OCI-LY1 (cell line): ENCODE measurements around the gene PCDH15.

Experiments used
- EZH2 ChIP-seq: fragments of 200-600 bp; sonication (generic), shearing (Covaris generic); IDR thresholded peaks from 2 replicates; pipeline ENCODE4 v1.8.0; 2017; ENCODE audit warnings: borderline replicate concordance, mixed run types, mild to moderate bottlenecking, antibody characterized with exemption, low read length, moderate library complexity, mixed read lengths
- TF ChIP-seq, protein P1 (sequence below): fragments of 200-600 bp; sonication (generic), shearing (Covaris generic); IDR thresholded peaks from 2 replicates; pipeline ENCODE4 v1.5.1; 2017; ENCODE audit warnings: mild to moderate bottlenecking, antibody characterized with exemption, low read length, moderate library complexity, mixed read lengths

DNA sequence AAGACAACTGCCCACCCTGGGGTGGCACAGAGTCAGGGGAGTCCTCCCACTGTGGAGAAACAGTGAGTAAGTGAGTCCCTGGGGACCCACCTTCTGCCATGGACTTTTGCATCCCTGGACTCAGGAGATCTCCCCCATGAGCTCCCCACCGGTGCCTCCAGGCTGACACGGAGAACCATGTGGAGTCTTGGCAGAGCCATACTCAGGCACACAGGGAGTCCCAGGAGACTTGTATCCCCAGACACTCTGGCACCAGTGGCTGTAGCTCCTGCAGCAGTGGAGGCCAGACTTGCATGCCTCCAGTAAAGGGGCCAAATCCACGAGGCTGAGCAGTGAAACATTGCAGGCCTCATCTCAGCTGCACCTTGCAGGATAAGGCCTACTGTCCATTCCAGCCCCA is 791.4 kb downstream of the PCDH15 start:
- TF ChIP-seq, protein P1, sequence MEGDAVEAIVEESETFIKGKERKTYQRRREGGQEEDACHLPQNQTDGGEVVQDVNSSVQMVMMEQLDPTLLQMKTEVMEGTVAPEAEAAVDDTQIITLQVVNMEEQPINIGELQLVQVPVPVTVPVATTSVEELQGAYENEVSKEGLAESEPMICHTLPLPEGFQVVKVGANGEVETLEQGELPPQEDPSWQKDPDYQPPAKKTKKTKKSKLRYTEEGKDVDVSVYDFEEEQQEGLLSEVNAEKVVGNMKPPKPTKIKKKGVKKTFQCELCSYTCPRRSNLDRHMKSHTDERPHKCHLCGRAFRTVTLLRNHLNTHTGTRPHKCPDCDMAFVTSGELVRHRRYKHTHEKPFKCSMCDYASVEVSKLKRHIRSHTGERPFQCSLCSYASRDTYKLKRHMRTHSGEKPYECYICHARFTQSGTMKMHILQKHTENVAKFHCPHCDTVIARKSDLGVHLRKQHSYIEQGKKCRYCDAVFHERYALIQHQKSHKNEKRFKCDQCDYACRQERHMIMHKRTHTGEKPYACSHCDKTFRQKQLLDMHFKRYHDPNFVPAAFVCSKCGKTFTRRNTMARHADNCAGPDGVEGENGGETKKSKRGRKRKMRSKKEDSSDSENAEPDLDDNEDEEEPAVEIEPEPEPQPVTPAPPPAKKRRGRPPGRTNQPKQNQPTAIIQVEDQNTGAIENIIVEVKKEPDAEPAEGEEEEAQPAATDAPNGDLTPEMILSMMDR: no peak
- TF ChIP-seq EZH2: no peak
